Stimulated activated CD8-positive, alpha-beta memory T cell treated with anti-CD3 and anti-CD28 coated beads, Interleukin-7, amount 100 ng/mL, for 1 hour (primary cell): Measurements from ENCODE around the gene MTNR1A.

ENCODE experiments used
- DNase-seq, 2 donors: peaks; one replicate each; pipeline ENCODE4 v3.0.0-alpha.2; 2020; ENCODE audit warnings: low read depth in 2 of 2

The MTNR1A gene

GRCh38 chr4:186486172-186486571 is 69.2 kb downstream of the MTNR1A start:
- DNase-seq: no peak

- no peak for DNase-seq
These were observed 69.8 kb downstream of the MTNR1A start for GRCh38 chr4:186485561-186486062.

GRCh38 chr4:186485150-186485549 is 70.2 kb downstream of the MTNR1A start:
- DNase-seq: no peak

- DNase-seq: no peak
These were observed 71.7 kb downstream of the MTNR1A start for GRCh38 chr4:186483656-186484055.
